CD14-positive monocyte (primary cell): ENCODE results near the gene CHMP1A. TPM values are rescaled to one million over a fixed set of nuclear protein-coding genes. Genes with fewer than 3 reads are reported as not detected.

Source experiments
- DNase-seq, 3 donors: peaks; one replicate each; pipeline ENCODE4 v3.0.0-alpha.2; 2011 to 2022
- H2AFZ ChIP-seq: 2 replicates; pipeline ENCODE4 v1.6.0; 2012; ENCODE audit warnings: mild to moderate bottlenecking, low read depth, low read length, inconsistent platforms; ENCODE audit not compliant: insufficient read depth, poor library complexity, severe bottlenecking
- H3K27ac ChIP-seq, 2 donors: 1 replicate in 1 of 2; 2 replicates in 1 of 2; pipeline ENCODE4 v1.5.1; 2012 to 2013; ENCODE audit warnings: low read length in 2 of 2, control low read depth in 1 of 2, inconsistent platforms in 1 of 2, low read depth in 1 of 2, mild to moderate bottlenecking in 1 of 2
- H3K27me3 ChIP-seq, 2 donors: one replicate each; pipeline versions ENCODE4 v1.6.0 to v1.6.1; 2011 to 2013; ENCODE audit warnings: low read length in 2 of 2; ENCODE audit not compliant: control insufficient read depth in 2 of 2, insufficient read depth in 2 of 2
- H3K36me3 ChIP-seq, 2 donors: replicated peaks in 1 of 2; 1 replicate in 1 of 2; 2 replicates in 1 of 2; pipeline versions ENCODE4 v1.5.1 to v1.6.1; 2012 to 2013; ENCODE audit warnings: low read length in 2 of 2, control low read depth in 1 of 2, inconsistent platforms in 1 of 2, mild to moderate bottlenecking in 1 of 2; ENCODE audit not compliant: insufficient read depth in 2 of 2, control insufficient read depth in 1 of 2
- H3K4me1 ChIP-seq, 2 donors: 1 replicate in 1 of 2; 2 replicates in 1 of 2; pipeline versions ENCODE4 v1.5.1 to v1.6.1; 2012 to 2013; ENCODE audit warnings: low read length in 2 of 2, control low read depth in 1 of 2, inconsistent platforms in 1 of 2, mild to moderate bottlenecking in 1 of 2, moderate library complexity in 1 of 2; ENCODE audit not compliant: insufficient read depth in 2 of 2, control insufficient read depth in 1 of 2
- H3K4me2 ChIP-seq: replicated peaks from 2 replicates; pipeline ENCODE3; 2012; ENCODE audit warnings: low read length, moderate library complexity, mild to moderate bottlenecking; ENCODE audit not compliant: poor library complexity, severe bottlenecking; ENCODE audit errors: extremely low read depth
- H3K4me3 ChIP-seq, 3 experiments: fragments of 200-600 bp in 1 of 3; sonication (generic) in 1 of 3; replicated peaks in 1 of 3; 1 replicate in 2 of 3; 2 replicates in 1 of 3; pipeline ENCODE4 v1.5.1; 2011 to 2013; ENCODE audit warnings: low read length in 3 of 3, mild to moderate bottlenecking in 3 of 3, control low read depth in 2 of 3, low read depth in 2 of 3, inconsistent platforms in 1 of 3, moderate library complexity in 1 of 3
- H3K79me2 ChIP-seq: 2 replicates; pipeline ENCODE4 v1.6.0; 2012; ENCODE audit warnings: mild to moderate bottlenecking, control low read depth, inconsistent platforms, low read length, moderate library complexity; ENCODE audit not compliant: insufficient read depth
- H3K9ac ChIP-seq: 2 replicates; pipeline ENCODE4 v1.6.0; 2017; ENCODE audit warnings: low read length, mild to moderate bottlenecking; ENCODE audit not compliant: insufficient read depth, poor library complexity, severe bottlenecking
- H3K9me3 ChIP-seq, 2 donors: replicated peaks in 1 of 2; 1 replicate in 1 of 2; 2 replicates in 1 of 2; pipeline versions ENCODE4 v1.5.1 to v1.6.1; 2012 to 2013; ENCODE audit warnings: low read length in 2 of 2, control low read depth in 1 of 2; ENCODE audit not compliant: control insufficient read depth in 1 of 2, insufficient read depth in 1 of 2
- H4K20me1 ChIP-seq: 2 replicates; pipeline ENCODE4 v1.6.0; 2012; ENCODE audit warnings: mild to moderate bottlenecking, low read length, control low read depth, moderate library complexity; ENCODE audit not compliant: insufficient read depth
- H3K27ac Mint-ChIP-seq, 7 donors: one replicate each; pipeline ENCODE4 v1.8.0; 2020; ENCODE audit warnings: mild to moderate bottlenecking in 7 of 7, mixed read lengths in 7 of 7, moderate library complexity in 6 of 7, inconsistent platforms in 2 of 7
- H3K27me3 Mint-ChIP-seq, 3 donors: one replicate each; pipeline ENCODE4 v1.8.0; 2021 to 2022; ENCODE audit warnings: low read depth in 3 of 3, mild to moderate bottlenecking in 3 of 3, mixed read lengths in 3 of 3, moderate library complexity in 3 of 3, inconsistent platforms in 1 of 3
- H3K36me3 Mint-ChIP-seq, 2 donors: one replicate each; pipeline ENCODE4 v1.8.0; 2020; ENCODE audit warnings: mixed read lengths in 2 of 2, inconsistent platforms in 1 of 2, mild to moderate bottlenecking in 1 of 2
- H3K4me1 Mint-ChIP-seq: one replicate; pipeline ENCODE4 v1.8.0; 2020; ENCODE audit warnings: mild to moderate bottlenecking, mixed read lengths
- H3K4me3 Mint-ChIP-seq, 2 donors: one replicate each; pipeline ENCODE4 v1.8.0; 2020; ENCODE audit warnings: mild to moderate bottlenecking in 2 of 2, mixed read lengths in 2 of 2, moderate library complexity in 1 of 2
- H3K9me3 Mint-ChIP-seq, 7 donors: one replicate each; pipeline ENCODE4 v1.8.0; 2020 to 2022; ENCODE audit warnings: mixed read lengths in 7 of 7, mild to moderate bottlenecking in 6 of 7, moderate library complexity in 6 of 7, inconsistent platforms in 2 of 7
- CTCF ChIP-seq: fragments of 200-600 bp; IDR thresholded peaks from one replicate; pipeline ENCODE4 v1.8.0; 2022; ENCODE audit warnings: antibody characterized with exemption, mild to moderate bottlenecking
- WGBS: methylation state at CpG from one replicate; pipeline ENCODE4 v1.1.5; 2013; ENCODE audit warnings: missing lambda C conversion rate; ENCODE audit not compliant: insufficient coverage; 5-methylcytosine and 5-hydroxymethylcytosine counted together
- intact Hi-C, 2 donors: fragments of 100-400 bp; cut with micrococcal nuclease; formaldehyde crosslinking; loops; one replicate each; pipeline versions ENCODE4 v1.15.0 to v1.15.1; 2023
- polyA plus RNA-seq, 3 donors: library from polyadenylated mRNA; depleted of rRNA in 1 of 3; unstranded in 2 of 3; stranded (reverse) in 1 of 3; fragments of 300-500 nt in 2 of 3; fragments of >200 nt in 1 of 3; fragmentation: Illumina TruSeq in 2 of 3; gene quantifications; 1 replicate in 2 of 3; 2 replicates in 1 of 3; pipeline ENCODE4 v1.2.3, GENCODE V29; 2012 to 2021

The CHMP1A gene
- polyA plus RNA-seq, 3 donors = 57.3 to 85.7 (median 76.6) TPM

GRCh38 chr16:89693931-89694783, 36.6 kb upstream of the CHMP1A start:
- peaks cover 56 to 71% of the 10 kb centered on the region in 2 donors for H3K36me3 ChIP-seq
- no peak for TF ChIP-seq CTCF
- peaks cover 0 to 4% (median 3%) of the 10 kb centered on the region in 3 donors for H3K27me3 Mint-ChIP-seq
- peaks cover 39% of the 10 kb centered on the region for H4K20me1 ChIP-seq
- DNase-seq = peak in 1 of 3 donors; percentile 6
- H2AFZ ChIP-seq = no peak overlapping the region
- H3K9me3 Mint-ChIP-seq = no peaks in the 10 kb centered on the region
- H3K27ac ChIP-seq = no peak overlapping the region
- no peaks in the 10 kb centered on the region for H3K4me1 ChIP-seq
- no peak overlapping the region for H3K4me3 Mint-ChIP-seq
- peaks cover 5% of the 10 kb centered on the region for H3K79me2 ChIP-seq
- WGBS = 92% methylated on average over 23 of the region's 32 CpGs
- no peak overlapping the region for H3K4me3 ChIP-seq
- intact Hi-C loops = no loop called here
- H3K36me3 Mint-ChIP-seq = peaks cover 43 to 70% of the 10 kb centered on the region in 2 donors
- H3K9ac ChIP-seq = no peak overlapping the region
- H3K27me3 ChIP-seq = no peaks in the 10 kb centered on the region
- H3K9me3 ChIP-seq = no peaks in the 10 kb centered on the region
- no peaks in the 10 kb centered on the region for H3K4me1 Mint-ChIP-seq
- H3K27ac Mint-ChIP-seq = no peak overlapping the region
- no peak overlapping the region for H3K4me2 ChIP-seq

DNA sequence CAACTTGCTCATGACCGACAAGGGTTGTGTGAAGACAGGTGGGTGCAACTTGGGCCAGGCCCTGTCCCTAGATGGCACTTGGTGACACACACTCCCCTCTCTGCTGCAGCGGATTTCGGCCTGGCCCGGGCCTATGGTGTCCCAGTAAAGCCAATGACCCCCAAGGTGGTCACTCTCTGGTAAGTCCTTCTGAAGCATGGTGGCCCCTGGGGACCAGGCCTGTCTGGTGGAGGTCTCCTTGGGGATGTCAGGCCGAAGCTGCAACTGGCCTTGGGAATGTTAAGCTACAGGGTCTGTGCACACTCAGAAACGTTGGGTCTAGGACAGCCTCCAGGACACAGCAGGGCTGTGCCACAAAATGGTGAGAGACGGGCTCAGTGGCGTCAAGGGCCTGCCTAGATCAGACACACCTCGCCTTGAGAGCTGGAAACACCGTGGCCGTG, 35.8 kb upstream of the CHMP1A start:
- TF ChIP-seq CTCF = no peak
- Histone ChIP-seq H3K9me3 (no peaks in the 10 kb centered on the region), H4K20me1 (peaks cover 31% of the 10 kb centered on the region), H3K36me3 (peaks cover 57 to 73% of the 10 kb centered on the region in 2 donors), H3K4me1 (no peaks in the 10 kb centered on the region), H3K27ac (no peak overlapping the region), H3K4me3 (no peak overlapping the region), H3K9ac (no peak overlapping the region), H3K27me3 (no peaks in the 10 kb centered on the region), H3K4me2 (no peak overlapping the region), H3K79me2 (peaks cover 10% of the 10 kb centered on the region), H2AFZ (no peak overlapping the region)
- peak in 1 of 3 donors; percentile 4 for DNase-seq
- peaks cover 0 to 3% (median 2%) of the 10 kb centered on the region in 3 donors for H3K27me3 Mint-ChIP-seq
- intact Hi-C loops = no loop called here
- no peaks in the 10 kb centered on the region for H3K4me1 Mint-ChIP-seq
- H3K4me3 Mint-ChIP-seq = no peak overlapping the region
- peaks cover 42 to 69% of the 10 kb centered on the region in 2 donors for H3K36me3 Mint-ChIP-seq
- H3K27ac Mint-ChIP-seq = no peak overlapping the region
- no peaks in the 10 kb centered on the region for H3K9me3 Mint-ChIP-seq
- 94% methylated on average over 10 of the region's 11 CpGs for WGBS
